H1 (cell line): Measurements from ENCODE around the gene VSIG10L. TPM values are rescaled to one million over a fixed set of nuclear protein-coding genes. Genes with fewer than 3 reads are reported as not detected.

ENCODE experiments used
- CTCF ChIA-PET: fragments of 300-600 bp; sonication (Branson Sonifier 250); formaldehyde crosslinking; loops from one replicate; lab custom pipeline; 2021; ENCODE audit not compliant: partially characterized antibody; lab: Charles Lee
- POLR2A ChIA-PET: fragments of 300-600 bp; sonication (Branson Sonifier 250); formaldehyde crosslinking; loops from one replicate; lab custom pipeline; 2021; ENCODE audit warnings: inconsistent platforms; ENCODE audit not compliant: partially characterized antibody; lab: Charles Lee
- DNase-seq, 2 experiments: peaks; one replicate each; pipeline versions ENCODE4 v3.0.0 to v3.0.0-alpha.2; 2010 to 2022; ENCODE audit warnings: low spot score in 2 of 2, low read depth in 1 of 2, mixed read lengths in 1 of 2
- FAIRE-seq: peaks from 2 replicates; lab custom pipeline; 2011; peaks lifted over from hg19 to GRCh38; lab: Jason Lieb, UNC
- H2AFZ ChIP-seq: 2 replicates; pipeline ENCODE4 v1.8.1; 2012; ENCODE audit warnings: low read length, inconsistent platforms
- H2AK5ac ChIP-seq: 2 replicates; pipeline ENCODE4 v1.6.1; 2013; ENCODE audit warnings: low read depth, low read length
- H2BK120ac ChIP-seq: replicated peaks from 2 replicates; pipeline ENCODE3; 2013; ENCODE audit warnings: low read depth, low read length, inconsistent platforms
- H2BK12ac ChIP-seq: 2 replicates; pipeline ENCODE4 v1.6.1; 2013; ENCODE audit warnings: low read depth, low read length
- H2BK15ac ChIP-seq: 2 replicates; pipeline ENCODE4 v1.6.1; 2013; ENCODE audit warnings: low read length
- H2BK20ac ChIP-seq: 2 replicates; pipeline ENCODE4 v1.6.1; 2013; ENCODE audit warnings: low read length
- H2BK5ac ChIP-seq: 2 replicates; pipeline ENCODE4 v1.6.1; 2013; ENCODE audit warnings: low read depth, low read length
- H3K14ac ChIP-seq: 2 replicates; pipeline ENCODE4 v1.6.1; 2013; ENCODE audit warnings: inconsistent platforms; ENCODE audit not compliant: insufficient read length
- H3K18ac ChIP-seq: 2 replicates; pipeline ENCODE4 v1.6.1; 2013; ENCODE audit warnings: low read length; ENCODE audit errors: extremely low read depth
- H3K23ac ChIP-seq: 2 replicates; pipeline ENCODE4 v1.6.1; 2013; ENCODE audit warnings: inconsistent platforms; ENCODE audit not compliant: insufficient read length
- H3K23me2 ChIP-seq: 2 replicates; pipeline ENCODE4 v1.6.1; 2013; ENCODE audit warnings: low read depth, low read length
- H3K27ac ChIP-seq: 2 replicates; pipeline ENCODE4 v1.6.1; 2011; ENCODE audit warnings: low read depth, low read length, inconsistent platforms
- H3K27me3 ChIP-seq, 4 experiments: replicated peaks in 1 of 4; 1 replicate in 1 of 4; 2 replicates in 3 of 4; pipeline versions ENCODE4 v1.6.1 to v1.8.1; 2011 to 2013; ENCODE audit warnings: low read length in 3 of 4, mild to moderate bottlenecking in 3 of 4, inconsistent platforms in 2 of 4, mixed read lengths in 2 of 4, moderate library complexity in 1 of 4; ENCODE audit not compliant: control insufficient read depth in 3 of 4, insufficient read depth in 3 of 4; ENCODE audit errors: extremely low read depth in 1 of 4
- H3K36me3 ChIP-seq, 4 experiments: 2 replicates each; pipeline versions ENCODE4 v1.6.1 to v1.8.1; 2011 to 2013; ENCODE audit warnings: mild to moderate bottlenecking in 4 of 4, low read length in 3 of 4, moderate library complexity in 2 of 4, control low read depth in 1 of 4, inconsistent platforms in 1 of 4; ENCODE audit not compliant: insufficient read depth in 4 of 4, control insufficient read depth in 2 of 4
- H3K4ac ChIP-seq: replicated peaks from 2 replicates; pipeline ENCODE3; 2013; ENCODE audit warnings: low read length, low read depth, mixed read lengths, inconsistent platforms; ENCODE audit not compliant: insufficient read length
- H3K4me1 ChIP-seq, 4 experiments: replicated peaks in 1 of 4; 1 replicate in 1 of 4; 2 replicates in 3 of 4; pipeline versions ENCODE4 v1.6.1 to v1.8.1; 2011 to 2013; ENCODE audit warnings: low read length in 3 of 4, inconsistent platforms in 2 of 4, mixed read lengths in 1 of 4; ENCODE audit not compliant: insufficient read depth in 4 of 4, control insufficient read depth in 3 of 4
- H3K4me2 ChIP-seq, 2 experiments: 2 replicates each; pipeline versions ENCODE4 v1.6.1 to v1.8.1; 2011 to 2013; ENCODE audit warnings: low read depth in 2 of 2, low read length in 2 of 2, control low read depth in 1 of 2, inconsistent platforms in 1 of 2, mild to moderate bottlenecking in 1 of 2; ENCODE audit not compliant: insufficient read depth in 1 of 2
- H3K4me3 ChIP-seq, 4 experiments: fragments of 200-600, 300-600 bp in 1 of 4; sonication (generic), shearing (Covaris generic), sonication (Bioruptor Twin) in 1 of 4; 2 replicates each; pipeline versions ENCODE4 v1.5.1 to v1.8.1; 2011 to 2016; ENCODE audit warnings: low read length in 4 of 4, low read depth in 3 of 4, control low read depth in 2 of 4, inconsistent platforms in 2 of 4, mild to moderate bottlenecking in 2 of 4, mixed read lengths in 1 of 4, moderate library complexity in 1 of 4; ENCODE audit not compliant: insufficient read depth in 2 of 4; ENCODE audit errors: extremely low read depth in 1 of 4
- H3K56ac ChIP-seq: replicated peaks from 2 replicates; pipeline ENCODE3; 2013; ENCODE audit warnings: low read depth, mild to moderate bottlenecking, mixed read lengths, low read length, inconsistent platforms; ENCODE audit not compliant: insufficient read length
- H3K79me1 ChIP-seq: 2 replicates; pipeline ENCODE4 v1.6.1; 2013; ENCODE audit warnings: low read depth, low read length, control low read depth
- H3K79me2 ChIP-seq, 2 experiments: 2 replicates each; pipeline versions ENCODE4 v1.6.1 to v1.8.1; 2012 to 2013; ENCODE audit warnings: low read length in 2 of 2, mild to moderate bottlenecking in 2 of 2, inconsistent platforms in 1 of 2; ENCODE audit not compliant: insufficient read depth in 2 of 2, control insufficient read depth in 1 of 2
- H3K9ac ChIP-seq, 4 experiments: replicated peaks in 1 of 4; 1 replicate in 1 of 4; 2 replicates in 3 of 4; pipeline versions ENCODE4 v1.6.1 to v1.8.1; 2011 to 2013; ENCODE audit warnings: low read depth in 3 of 4, low read length in 3 of 4, control low read depth in 2 of 4, mild to moderate bottlenecking in 2 of 4, moderate library complexity in 2 of 4, inconsistent platforms in 1 of 4; ENCODE audit errors: extremely low read depth in 1 of 4
- H3K9me3 ChIP-seq, 2 experiments: 2 replicates each; pipeline versions ENCODE4 v1.6.1 to v1.8.1; 2012 to 2013; ENCODE audit warnings: mild to moderate bottlenecking in 2 of 2, moderate library complexity in 2 of 2, control low read depth in 1 of 2, inconsistent platforms in 1 of 2, low read depth in 1 of 2, low read length in 1 of 2, mixed read lengths in 1 of 2; ENCODE audit not compliant: insufficient read depth in 2 of 2
- H4K20me1 ChIP-seq, 2 experiments: replicated peaks in 1 of 2; 2 replicates each; pipeline versions ENCODE3 to v1.8.1; 2011 to 2013; ENCODE audit warnings: inconsistent platforms in 2 of 2, low read length in 2 of 2, mild to moderate bottlenecking in 1 of 2; ENCODE audit not compliant: insufficient read depth in 2 of 2, control insufficient read depth in 1 of 2
- H4K5ac ChIP-seq: 2 replicates; pipeline ENCODE4 v1.6.1; 2013; ENCODE audit warnings: low read length, low read depth, mixed read lengths, inconsistent platforms; ENCODE audit not compliant: insufficient read length
- H4K8ac ChIP-seq: 2 replicates; pipeline ENCODE4 v1.8.0; 2013; ENCODE audit warnings: mild to moderate bottlenecking, moderate library complexity, low read length, inconsistent platforms; ENCODE audit not compliant: insufficient read depth; ENCODE audit errors: extremely low read depth
- H4K91ac ChIP-seq: replicated peaks from 2 replicates; pipeline ENCODE3; 2013; ENCODE audit warnings: low read length, mixed read lengths, inconsistent platforms; ENCODE audit not compliant: insufficient read length
- BACH1 ChIP-seq: IDR thresholded peaks from 2 replicates; pipeline ENCODE4 v1.6.1; 2012; ENCODE audit warnings: low read length, improper control_type of control experiment
- CBX8 ChIP-seq: fragments of 300-800, 300-1000 bp; sonication (generic); IDR thresholded peaks from 2 replicates; pipeline ENCODE4 v1.7.1; 2016; ENCODE audit warnings: low read depth, low read length, borderline replicate concordance
- EP300 ChIP-seq, 2 experiments: IDR thresholded peaks; 1 replicate in 1 of 2; 2 replicates in 1 of 2; pipeline ENCODE4 v1.6.1; 2011 to 2012; ENCODE audit warnings: low read depth in 2 of 2, low read length in 2 of 2, mild to moderate bottlenecking in 2 of 2, borderline replicate concordance in 1 of 2, inconsistent platforms in 1 of 2, moderate library complexity in 1 of 2
- GABPA ChIP-seq: IDR thresholded peaks from 2 replicates; pipeline ENCODE4 v1.6.1; 2011; ENCODE audit warnings: mild to moderate bottlenecking, low read length, moderate library complexity, borderline replicate concordance; ENCODE audit not compliant: insufficient read depth
- GTF2F1 ChIP-seq: IDR thresholded peaks from 2 replicates; pipeline ENCODE4 v1.6.1; 2012; ENCODE audit warnings: low read depth, low read length, improper control_type of control experiment, borderline replicate concordance
- HDAC6 ChIP-seq: IDR thresholded peaks from one replicate; pipeline ENCODE4 v1.7.1; 2012; ENCODE audit warnings: low read depth, mild to moderate bottlenecking, inconsistent platforms, low read length, moderate library complexity
- KDM4A ChIP-seq: IDR thresholded peaks from one replicate; pipeline ENCODE4 v1.7.1; 2012; ENCODE audit warnings: low read depth, mild to moderate bottlenecking, moderate library complexity, low read length, inconsistent platforms; ENCODE audit not compliant: severe bottlenecking
- MAFK ChIP-seq: IDR thresholded peaks from 2 replicates; pipeline ENCODE4 v1.6.1; 2012; ENCODE audit warnings: low read depth, mild to moderate bottlenecking, improper control_type of control experiment, low read length
- NANOG ChIP-seq: IDR thresholded peaks from 2 replicates; pipeline ENCODE4 v1.6.1; 2011; ENCODE audit warnings: low read length, low read depth, mild to moderate bottlenecking, inconsistent platforms; ENCODE audit not compliant: insufficient read depth, poor library complexity, severe bottlenecking
- RFX5 ChIP-seq: IDR thresholded peaks from 2 replicates; pipeline ENCODE4 v1.6.1; 2011; ENCODE audit warnings: low read depth, low read length, improper control_type of control experiment, borderline replicate concordance
- SP2 ChIP-seq: IDR thresholded peaks from 2 replicates; pipeline ENCODE4 v1.6.1; 2012; ENCODE audit warnings: mild to moderate bottlenecking, low read length, inconsistent platforms
- SP4 ChIP-seq: IDR thresholded peaks from 2 replicates; pipeline ENCODE4 v1.6.1; 2012; ENCODE audit warnings: low read length, inconsistent platforms
- SRF ChIP-seq: IDR thresholded peaks from 2 replicates; pipeline ENCODE4 v1.6.1; 2011; ENCODE audit warnings: mild to moderate bottlenecking, low read depth, low read length, moderate library complexity
- YY1 ChIP-seq: IDR thresholded peaks from 2 replicates; pipeline ENCODE4 v1.6.1; 2011; ENCODE audit warnings: low read depth, mild to moderate bottlenecking, low read length
- WGBS, 2 experiments: shearing (Covaris generic) in 1 of 2; methylation state at CpG; one replicate each; pipeline versions ENCODE4 v1.1.6 to v1.1.7; 2013 to 2015; ENCODE audit warnings: low lambda C conversion rate in 2 of 2, mixed read lengths in 2 of 2, inconsistent platforms in 1 of 2, low coverage in 1 of 2, missing lambda C conversion rate in 1 of 2; ENCODE audit not compliant: insufficient replicate concordance in 2 of 2, insufficient coverage in 1 of 2, insufficient read length in 1 of 2; ENCODE audit errors: extremely low coverage in 1 of 2, missing lambda C conversion rate in 1 of 2; 5-methylcytosine and 5-hydroxymethylcytosine counted together
- polyA plus RNA-seq, 7 experiments: library from polyadenylated mRNA; depleted of rRNA in 3 of 7; stranded (reverse) in 5 of 7; unstranded in 2 of 7; fragments of >200 nt in 5 of 7; fragments of 200-250 nt in 2 of 7; gene quantifications; 1 replicate in 5 of 7; 2 replicates in 1 of 7; 4 replicates in 1 of 7; pipeline versions ENCODE4 v1.2.1 to v1.2.3, GENCODE V29; 2011 to 2013; ENCODE audit warnings: missing spikeins in 2 of 7, mixed read lengths in 2 of 7
- total RNA-seq: library from RNA; stranded (reverse); fragmentation: NEBNext Ultra II Directional; extraction: Animal tissue kit (Norgen Biotek cat#: 25700); gene quantifications from 2 replicates; pipeline ENCODE4 v1.2.1, GENCODE V29; 2021

VSIG10L gene
- total and polyA plus RNA-seq, 2 of the 8 experiments (the other 6 are each of a cell fraction or from before 2014, with no cell fraction given) = 10.3 to 10.4 TPM

GRCh38 chr19:51345076-51345620, 3.2 kb upstream of the VSIG10L start:
- Histone ChIP-seq H3K56ac (no peak overlapping the region), H2BK12ac (no peak overlapping the region), H4K91ac (no peak overlapping the region), H4K20me1 (peaks cover 0 to 3% of the 10 kb centered on the region in 2 experiments), H2AK5ac (no peak overlapping the region), H3K79me2 (no peaks in the 10 kb centered on the region), H3K36me3 (no peaks in the 10 kb centered on the region; a peak in 1 of 8 replicates), H2BK15ac (no peak overlapping the region), H3K4me3 (no peak overlapping the region), H3K4me1 (peaks cover 0 to 17% (median 14%) of the 10 kb centered on the region in 4 experiments; a peak in 6 of 7 replicates), H3K9ac (no peak overlapping the region), H3K9me3 (no peaks in the 10 kb centered on the region), H3K4ac (no peak overlapping the region), H3K79me1 (no peaks in the 10 kb centered on the region), H2AFZ (no peak overlapping the region), H3K23me2 (peaks cover 8% of the 10 kb centered on the region; the same call in 1 of the 2 replicates), H2BK5ac (no peak overlapping the region), H3K4me2 (no peak overlapping the region), H3K23ac (no peak overlapping the region), H3K18ac (no peak overlapping the region), H4K5ac (no peak overlapping the region), H3K14ac (no peak overlapping the region), H2BK20ac (no peak overlapping the region), H2BK120ac (no peak overlapping the region), H3K27ac (no peak overlapping the region), H3K27me3 (peaks cover 0 to 18% (median 11%) of the 10 kb centered on the region in 4 experiments; a peak in 5 of 7 replicates), H4K8ac (no peak overlapping the region; the same call in 1 of the 2 replicates)
- FAIRE-seq = no peak
- ChIA-PET POLR2A (interaction anchor here (1.1 kb wide), 1 partner anchor 28 kb away, joined by 3 read pairs; no protein-coding TSS in a partner anchor), CTCF (interaction anchor here (0.9 to 1.1 kb wide), 2 partner anchors 33 to 41 kb away, joined by 3 to 4 read pairs; no protein-coding TSS in a partner anchor)
- DNase-seq = no peak
- WGBS, 2 experiments = 93% methylated on average over 9 of the region's 9 CpGs; no CpG with 5 or more reads in 1 of the 2 experiments
- TF ChIP-seq NANOG (no peak), RFX5 (no peak), GTF2F1 (no peak), HDAC6 (no peak), SRF (no peak), MAFK (no peak), EP300 (IDR thresholded peaks at IDR 0.05; ENCODE audit: borderline replicate concordance in 1 of 2, low read depth in 2 of 2, low read length in 2 of 2) (no peak), SP2 (no peak), BACH1 (no peak), YY1 (no peak), SP4 (no peak), GABPA (no peak), KDM4A (no peak), CBX8 (no peak)
